GM12873 (cell line): Measurements from ENCODE around the gene GPR17.

Experiments used
- CTCF ChIP-seq: IDR thresholded peaks from 2 replicates; pipeline ENCODE4 v1.5.1; 2012; ENCODE audit warnings: low read depth, mild to moderate bottlenecking, moderate library complexity, low read length, control low read depth; ENCODE audit not compliant: insufficient read depth; ENCODE audit errors: missing control alignments

Gene GPR17

GRCh38 chr2:127656569-127657231 lies 10.7 kb downstream of the GPR17 start:
- no peak for TF ChIP-seq CTCF

GRCh38 chr2:127657232-127657595 lies 11.3 kb downstream of the GPR17 start:
- no peak for TF ChIP-seq CTCF

- TF ChIP-seq CTCF = no peak
These were observed 12.2 kb downstream of the GPR17 start for GRCh38 chr2:127658146-127658545.

GRCh38 chr2:127658641-127659407 lies 12.9 kb downstream of the GPR17 start:
- TF ChIP-seq CTCF = no peak

GRCh38 chr2:127659408-127660290 lies 13.7 kb downstream of the GPR17 start:
- TF ChIP-seq CTCF = no peak

GRCh38 chr2:127660291-127660578 lies 14.3 kb downstream of the GPR17 start:
- no peak for TF ChIP-seq CTCF

- no peak for TF ChIP-seq CTCF
These were observed 15.2 kb downstream of the GPR17 start for GRCh38 chr2:127661072-127661649.
